T-helper 1 cell treated with Interleukin-12 subunit alpha and Interleukin-12 subunit beta and Interleukin-4 antibody, amounts not matched to agents 30 ng/mL and 1 ng/mL, for 36 hours (primary cell): Measurements from ENCODE around the gene CBX2. TPM values are rescaled to one million over a fixed set of nuclear protein-coding genes. Genes with fewer than 3 reads are reported as not detected.
"Not testable (repeated sequence)": the region's sequence is repeated elsewhere in the genome, so short reads cannot be mapped to it uniquely, and the experiment has no call there.

Source experiments
- intact Hi-C: fragments of 100-400 bp; cut with micrococcal nuclease; formaldehyde crosslinking; loops from one replicate; pipeline ENCODE4 v1.15.1; 2024
- total RNA-seq: library from RNA; stranded (reverse); gene quantifications from 2 replicates; pipeline ENCODE4 v1.2.3, GENCODE V29; 2022

CBX2 gene
- total RNA-seq, 1 donor from 2014 or later, result 2.5 TPM

DNA sequence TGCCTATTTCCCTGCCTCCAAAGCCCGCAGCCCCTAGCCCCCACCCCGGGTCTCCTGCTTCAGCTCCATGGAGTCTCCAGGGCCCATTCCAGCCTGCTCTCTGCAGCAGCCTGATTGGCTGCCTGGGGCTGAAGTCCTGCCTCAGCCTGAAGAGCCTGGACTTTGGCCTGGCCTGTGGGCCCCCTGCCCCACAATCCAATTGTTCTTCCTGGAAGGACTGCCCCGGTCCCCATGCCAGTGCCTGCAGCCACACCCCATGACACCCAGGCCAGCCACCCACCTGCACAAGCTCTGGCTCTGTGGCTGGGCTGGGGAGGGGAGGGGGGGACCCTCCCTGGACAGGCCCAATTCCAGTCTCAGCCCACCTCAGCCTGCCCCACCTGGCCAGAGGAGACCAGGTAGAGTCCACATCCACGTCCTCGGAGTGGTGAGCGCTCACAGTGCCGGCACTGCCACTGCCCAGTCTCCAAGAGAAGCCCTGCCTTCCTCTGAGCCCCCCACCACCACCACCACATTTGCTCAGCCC, 34.9 kb upstream of the CBX2 start:
- intact Hi-C loops, result no loop called here

DNA sequence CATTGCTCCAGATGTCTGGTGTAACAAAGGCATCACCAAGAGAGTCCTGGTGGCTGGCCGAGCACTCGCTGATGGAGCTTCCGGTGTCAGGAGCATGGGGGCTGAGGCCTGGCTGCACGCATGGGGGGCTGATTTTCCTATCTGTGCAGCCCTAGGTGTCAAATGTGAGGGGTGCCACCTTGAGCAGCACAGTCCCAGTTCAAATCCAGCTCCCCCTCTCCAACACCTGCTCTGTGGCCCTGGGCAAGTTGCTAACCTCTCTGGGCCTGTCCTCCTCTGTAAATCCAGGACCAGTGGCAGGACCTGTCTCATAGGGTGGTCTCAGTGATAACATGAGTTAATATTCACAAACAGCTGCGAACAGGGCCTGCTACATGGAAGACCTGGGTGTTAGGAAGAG, 34.3 kb upstream of the CBX2 start:
- intact Hi-C loops, result loop anchor here (2.0 kb wide), 1 partner anchor 253 kb away; no protein-coding TSS in a partner anchor

DNA sequence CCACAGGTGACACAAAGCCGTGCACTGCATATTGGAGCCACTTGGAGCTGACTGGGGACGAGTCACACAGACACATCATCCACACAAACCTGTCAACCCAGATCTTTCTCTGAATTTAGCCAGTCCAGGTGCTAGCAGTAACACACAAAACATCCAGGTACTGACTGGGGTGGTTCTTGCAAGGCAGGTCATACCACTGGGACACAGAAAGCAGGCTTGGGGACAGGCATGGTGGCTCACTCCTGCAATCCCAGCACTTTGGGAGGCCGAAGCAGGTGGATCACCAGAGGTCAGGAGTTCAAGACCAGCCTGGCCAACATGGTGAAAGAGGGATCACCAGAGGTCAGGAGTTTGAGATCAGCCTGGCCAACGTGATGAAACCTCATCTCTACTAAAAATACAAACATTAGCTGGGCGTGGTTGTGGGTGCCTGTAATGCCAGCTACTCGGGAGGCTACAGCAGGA, 32.3 kb upstream of the CBX2 start:
- intact Hi-C loops, result loop anchor here (1.0 to 2.0 kb wide), 7 partner anchors 17 to 251 kb away; partner anchors contain the start of gene CBX8

DNA sequence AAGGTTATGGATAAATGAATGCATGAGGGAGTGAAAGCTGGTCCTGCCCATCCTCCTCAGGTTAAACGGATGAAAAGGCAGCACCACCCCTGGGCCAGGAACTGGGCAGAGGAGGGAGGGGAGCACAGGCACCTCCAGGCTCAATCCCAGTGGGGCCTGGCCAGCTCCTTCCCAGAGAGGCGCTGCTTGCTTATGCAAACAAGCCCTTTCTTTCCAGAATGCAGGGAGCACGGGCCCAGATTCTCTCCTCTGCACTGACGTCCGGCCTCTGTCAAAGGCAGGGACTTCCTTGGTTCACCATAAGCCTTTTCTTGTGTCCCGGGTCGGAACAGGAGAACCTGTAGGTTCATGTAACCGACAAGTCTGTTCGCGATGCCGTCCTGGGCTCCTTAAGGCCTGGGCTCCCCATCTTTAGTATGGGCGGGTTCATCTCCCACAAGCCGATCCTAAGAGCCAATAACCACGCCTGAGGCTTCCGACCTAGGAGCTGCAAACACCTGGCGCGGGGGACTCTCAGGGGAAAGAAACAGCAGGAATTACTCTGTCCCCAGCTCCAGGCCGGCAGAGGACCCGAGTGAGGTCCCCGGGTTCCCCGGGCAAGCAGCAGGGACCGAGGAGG, 30.9 kb upstream of the CBX2 start:
- intact Hi-C loops, result loop anchor here (1.0 to 2.0 kb wide), 6 partner anchors 19 to 244 kb away; partner anchors contain the start of gene CBX8

DNA sequence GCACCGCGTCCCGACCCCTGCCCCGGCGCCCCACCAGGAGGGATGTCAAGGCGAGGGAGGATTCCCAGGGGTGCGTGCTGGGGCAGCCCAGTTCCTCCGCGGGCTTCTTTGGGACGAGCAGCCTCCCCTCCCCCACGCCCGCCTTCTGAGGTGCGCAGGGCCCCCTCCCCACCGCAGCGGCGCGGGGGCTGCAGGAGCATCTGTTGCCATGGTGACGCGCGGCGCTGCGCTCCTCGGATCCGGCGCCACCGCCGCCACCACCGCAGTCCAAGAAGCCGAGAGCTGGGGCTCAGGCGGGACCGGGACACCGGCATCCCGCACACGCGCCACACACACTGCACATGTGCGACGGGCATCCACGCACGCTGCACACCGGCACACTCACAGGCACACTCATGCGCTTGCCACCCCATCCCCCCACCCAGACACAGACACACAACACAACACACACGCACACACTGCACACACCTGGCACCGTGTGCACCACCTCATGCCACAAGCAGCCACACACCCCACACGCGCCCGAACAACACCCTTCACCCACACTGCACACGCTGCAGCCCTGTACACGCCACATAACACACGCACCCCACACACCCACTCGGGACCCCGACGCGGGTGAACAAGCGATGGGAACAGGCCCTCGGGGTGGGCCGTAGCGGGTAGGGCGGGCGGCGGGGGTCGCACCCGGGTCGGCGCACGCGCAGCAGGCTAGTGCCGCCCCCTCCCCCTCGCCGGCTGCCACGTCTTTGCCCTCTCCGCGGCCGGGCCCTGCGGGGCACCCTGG, 30.2 kb upstream of the CBX2 start:
- intact Hi-C loops, result loop anchor here (2.0 kb wide), 2 partner anchors 63 to 243 kb away; no protein-coding TSS in a partner anchor

DNA sequence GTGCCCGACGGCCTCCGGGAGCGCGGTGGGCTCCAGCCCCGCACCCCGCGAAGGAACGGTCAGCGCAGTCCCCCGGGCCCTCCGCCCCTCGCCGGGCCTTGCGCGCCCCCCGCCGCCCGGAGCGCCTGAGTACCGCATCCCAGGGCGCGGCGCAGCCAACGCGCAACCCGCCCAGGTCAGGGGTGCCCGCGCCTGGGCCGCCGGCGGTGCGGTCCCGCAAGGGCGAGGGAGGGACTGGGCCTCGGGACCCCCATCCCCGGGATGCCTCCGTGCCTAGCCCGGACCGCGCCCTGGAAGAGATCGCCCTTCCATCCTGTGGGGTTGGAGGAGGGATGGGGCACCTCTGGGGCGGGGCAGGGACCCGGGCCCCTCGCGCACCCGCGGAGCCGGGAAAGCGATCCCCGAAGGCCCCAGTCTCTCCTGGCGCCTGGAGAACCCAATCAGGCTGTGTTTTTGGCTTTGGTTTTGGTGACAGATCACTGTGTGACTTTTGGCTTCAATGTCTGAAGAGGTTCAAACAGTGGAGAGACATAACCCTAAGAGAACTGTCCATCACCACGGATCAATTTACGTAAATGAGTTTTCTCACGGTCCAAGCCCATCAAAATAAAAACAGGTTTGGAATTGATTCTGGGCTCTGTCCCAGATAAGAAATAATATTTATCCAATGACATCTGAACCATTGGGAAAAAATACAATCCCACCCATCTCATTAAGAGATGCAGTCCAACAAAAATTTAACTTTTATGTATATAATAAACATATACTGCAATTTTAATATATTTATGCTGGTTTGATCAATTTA, 29.5 kb upstream of the CBX2 start:
- intact Hi-C loops, result no loop called here

DNA sequence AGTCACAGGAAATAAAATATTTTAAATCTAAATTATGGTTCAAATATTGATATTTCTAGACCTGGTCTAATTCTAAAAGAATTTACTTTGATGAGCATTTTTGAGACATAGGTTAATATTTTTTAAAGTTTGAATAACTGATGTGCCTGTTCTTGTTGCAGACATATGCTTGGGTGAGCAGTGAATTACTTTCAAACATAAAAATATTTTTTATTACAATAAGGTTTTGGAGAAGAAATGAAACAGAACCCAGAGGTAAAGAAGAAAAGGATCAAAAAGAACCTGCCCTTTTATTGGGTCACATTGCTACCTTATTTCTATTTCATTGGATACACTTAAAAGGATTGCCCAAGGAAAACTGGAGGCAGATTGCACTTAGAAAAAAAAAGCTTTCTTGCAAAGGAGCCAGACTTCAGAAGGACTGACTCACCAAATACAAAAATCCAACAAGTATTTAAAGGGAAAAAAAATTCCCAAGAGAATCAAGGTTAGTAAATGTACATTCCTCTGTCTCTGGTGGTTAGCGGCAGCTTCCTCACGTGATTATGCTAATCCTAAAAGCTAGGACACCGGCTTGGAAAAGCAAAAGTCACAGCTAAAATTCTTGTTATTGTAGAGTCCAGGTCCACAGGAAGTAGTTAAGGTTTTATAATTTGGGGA, 28.7 kb upstream of the CBX2 start:
- intact Hi-C loops, result no loop called here

DNA sequence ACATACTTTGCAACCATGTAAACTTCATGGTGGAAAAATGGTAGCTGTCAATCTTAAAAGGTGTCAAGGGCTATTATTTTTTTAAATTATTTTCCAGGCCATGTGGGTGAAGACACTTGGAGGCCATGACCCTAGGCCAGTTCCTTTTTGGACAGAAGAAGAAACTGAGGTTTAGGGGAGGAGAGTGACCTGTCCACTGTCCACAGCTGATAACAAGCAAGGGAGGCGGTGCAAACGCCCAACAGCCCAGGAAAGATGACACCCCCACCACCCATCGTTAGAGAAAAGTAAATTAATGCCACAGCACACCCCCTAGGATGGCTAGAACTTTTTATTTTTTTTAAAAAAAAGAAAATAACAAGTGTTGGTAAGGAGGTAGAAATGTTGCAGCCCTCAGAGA, 28.0 kb upstream of the CBX2 start:
- intact Hi-C loops, result no loop called here

DNA sequence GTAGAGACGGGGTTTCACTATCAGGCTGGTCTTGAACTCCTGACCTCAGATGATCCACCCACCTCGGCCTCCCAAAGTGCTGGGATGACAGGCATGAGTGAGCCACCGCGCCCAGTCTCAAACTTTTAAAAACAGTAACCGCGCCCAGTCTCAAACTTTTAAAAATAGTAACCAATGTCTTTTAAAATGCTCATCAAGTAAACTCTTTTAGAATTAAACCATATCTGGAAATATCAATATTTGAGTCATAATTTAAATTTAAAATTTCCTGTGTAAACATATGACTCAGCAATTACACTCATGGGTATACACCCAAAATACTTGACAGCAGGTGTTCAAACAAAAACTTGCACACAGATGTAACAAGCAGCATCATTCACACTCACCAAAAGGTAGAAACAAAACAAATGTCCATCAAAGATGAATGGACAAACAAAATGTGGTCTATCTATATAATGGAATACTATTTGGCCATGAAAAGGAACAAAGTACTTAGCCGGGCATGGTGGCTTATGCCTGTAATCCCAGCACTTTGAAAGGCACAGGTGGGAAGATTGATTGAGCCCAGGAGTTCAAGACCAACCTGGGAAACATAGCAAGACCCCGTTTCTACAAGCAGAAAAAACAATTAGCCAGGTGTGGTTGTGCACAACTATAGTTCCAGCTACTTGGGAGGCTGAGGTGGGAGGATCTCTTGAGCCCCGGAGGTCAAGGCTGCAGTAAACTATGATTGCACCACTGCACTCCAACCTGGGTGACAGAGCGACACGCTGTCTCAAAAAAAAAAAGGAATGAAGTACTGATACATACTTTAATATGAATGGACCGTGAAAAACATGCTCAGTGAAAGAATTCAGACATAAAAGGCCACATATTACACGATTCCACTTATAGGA, 27.1 kb upstream of the CBX2 start:
- intact Hi-C loops, result no loop called here

DNA sequence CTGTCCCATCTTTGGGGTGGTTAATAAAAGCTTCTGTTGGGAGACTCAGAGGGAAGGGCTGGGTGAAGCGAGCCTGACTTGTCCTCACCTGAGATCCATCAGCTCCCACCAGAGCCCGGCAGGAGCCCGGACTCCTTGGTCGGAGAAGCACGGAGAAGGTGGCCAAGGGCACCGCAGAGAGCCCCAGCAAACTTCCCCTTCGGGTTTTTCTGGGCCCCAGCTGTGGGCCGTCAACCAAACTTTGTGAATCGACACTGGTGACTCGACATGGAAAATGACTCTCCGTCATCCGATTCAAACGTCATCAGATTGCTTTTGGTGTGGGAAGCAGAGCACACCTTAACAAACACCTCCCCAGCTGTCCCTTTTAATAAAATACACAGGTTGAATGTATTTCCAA, 25.8 kb upstream of the CBX2 start:
- intact Hi-C loops, result no loop called here

DNA sequence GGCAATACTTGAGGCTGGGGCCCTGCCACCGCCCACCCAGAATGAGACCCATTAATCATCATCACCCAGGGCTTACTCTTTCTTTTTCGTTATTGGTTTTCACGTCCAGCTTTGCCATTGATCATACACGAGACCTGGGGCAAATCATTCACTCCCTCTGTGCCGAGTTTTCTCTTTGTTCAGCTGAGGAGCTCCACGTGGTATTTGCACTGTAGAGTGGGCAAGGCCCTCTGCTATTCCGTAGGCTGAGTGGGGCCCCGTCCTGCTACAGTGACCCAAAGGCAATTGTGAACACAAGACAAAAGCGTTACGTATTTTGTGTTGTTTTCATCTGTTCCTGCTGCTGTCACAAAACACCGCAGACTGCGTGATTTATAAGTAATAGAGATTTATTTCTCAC, 23.6 kb upstream of the CBX2 start:
- intact Hi-C loops, result no loop called here

DNA sequence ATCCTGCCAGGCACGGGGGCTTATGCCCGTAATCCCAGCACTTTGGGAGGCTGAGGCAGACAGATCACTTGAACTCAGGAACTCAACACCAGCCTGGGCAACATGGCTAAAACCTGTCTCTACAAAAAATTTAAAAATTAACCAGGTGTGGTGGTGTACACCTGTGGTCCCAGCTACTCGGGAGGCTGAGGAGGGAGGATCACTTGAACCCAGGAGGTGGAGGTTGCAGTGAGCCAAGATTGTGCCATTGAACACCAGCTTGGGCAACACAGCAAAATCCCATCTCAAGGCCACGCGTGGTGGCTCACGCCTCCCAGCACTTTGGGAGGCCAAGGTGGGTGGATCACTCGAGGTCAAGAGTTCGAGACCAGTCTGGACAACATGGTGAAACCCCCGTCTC, 23.0 kb upstream of the CBX2 start:
- intact Hi-C loops, result not testable (repeated sequence)

DNA sequence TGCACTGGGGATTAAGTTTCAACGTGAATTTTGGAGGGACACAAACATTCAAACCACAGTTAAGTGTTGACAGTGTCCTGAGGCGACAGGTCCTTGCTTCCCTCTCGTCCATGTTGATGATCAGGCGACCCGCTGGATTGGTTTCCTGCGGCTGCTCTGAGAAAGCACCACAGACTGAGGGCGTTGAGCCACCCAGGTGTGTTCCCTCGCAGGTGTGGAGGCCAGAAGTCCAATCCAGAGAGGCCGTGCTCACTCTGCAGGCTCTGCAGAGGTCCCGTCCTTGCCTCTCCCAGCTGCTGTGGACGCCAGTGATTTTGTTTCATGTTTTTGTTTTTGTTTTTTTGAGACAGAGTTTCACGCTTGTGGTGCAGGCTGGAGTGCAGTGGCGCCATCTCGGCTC, 22.4 kb upstream of the CBX2 start:
- intact Hi-C loops, result no loop called here

DNA sequence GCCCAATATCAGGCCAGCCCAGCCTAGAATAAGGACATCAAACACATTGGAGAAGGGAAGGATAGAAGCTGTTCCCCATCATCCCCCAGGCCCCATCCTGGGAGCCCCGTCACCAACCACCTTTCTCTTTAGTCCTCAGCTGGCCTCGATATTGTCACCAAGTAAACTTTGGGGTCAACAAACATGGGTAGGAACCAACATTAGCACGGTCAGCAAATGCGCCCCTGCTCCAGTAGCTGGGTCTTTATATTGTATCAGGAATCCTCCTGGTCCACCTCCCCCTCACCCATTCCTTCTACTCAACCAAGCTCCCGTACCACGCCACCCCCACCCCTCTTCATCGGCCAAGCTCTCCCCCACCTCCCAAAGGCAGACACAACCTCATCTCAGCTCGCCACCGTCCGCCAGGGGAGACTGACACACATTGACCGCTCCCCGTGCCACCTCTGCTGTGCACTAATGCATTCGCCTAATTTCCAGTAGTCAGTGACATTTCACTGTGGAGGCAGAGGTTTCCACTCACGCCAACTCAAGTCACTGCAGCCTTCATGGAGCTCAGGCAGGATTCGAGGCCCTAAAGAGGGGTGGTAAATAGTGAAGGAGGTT, 20.7 kb upstream of the CBX2 start:
- intact Hi-C loops, result no loop called here

DNA sequence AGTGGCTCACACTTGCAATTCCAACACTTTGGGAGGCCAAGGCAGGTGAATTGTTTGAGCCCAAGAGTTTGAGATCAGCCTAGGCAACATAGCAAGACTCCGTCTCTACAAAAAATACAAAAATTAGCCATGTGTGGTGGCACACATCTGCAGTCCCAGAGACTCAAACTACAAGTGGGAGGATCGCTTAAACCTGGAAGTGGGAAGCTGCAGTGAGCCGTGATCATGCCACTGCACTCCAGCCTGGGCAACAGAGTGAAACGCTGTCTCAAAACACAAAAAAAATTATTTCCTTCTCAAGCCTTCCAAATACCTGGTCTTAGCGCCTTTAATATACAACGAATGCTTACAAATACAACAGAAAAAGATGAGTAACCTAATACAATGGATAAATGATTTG, 19.7 kb upstream of the CBX2 start:
- intact Hi-C loops, result no loop called here

DNA sequence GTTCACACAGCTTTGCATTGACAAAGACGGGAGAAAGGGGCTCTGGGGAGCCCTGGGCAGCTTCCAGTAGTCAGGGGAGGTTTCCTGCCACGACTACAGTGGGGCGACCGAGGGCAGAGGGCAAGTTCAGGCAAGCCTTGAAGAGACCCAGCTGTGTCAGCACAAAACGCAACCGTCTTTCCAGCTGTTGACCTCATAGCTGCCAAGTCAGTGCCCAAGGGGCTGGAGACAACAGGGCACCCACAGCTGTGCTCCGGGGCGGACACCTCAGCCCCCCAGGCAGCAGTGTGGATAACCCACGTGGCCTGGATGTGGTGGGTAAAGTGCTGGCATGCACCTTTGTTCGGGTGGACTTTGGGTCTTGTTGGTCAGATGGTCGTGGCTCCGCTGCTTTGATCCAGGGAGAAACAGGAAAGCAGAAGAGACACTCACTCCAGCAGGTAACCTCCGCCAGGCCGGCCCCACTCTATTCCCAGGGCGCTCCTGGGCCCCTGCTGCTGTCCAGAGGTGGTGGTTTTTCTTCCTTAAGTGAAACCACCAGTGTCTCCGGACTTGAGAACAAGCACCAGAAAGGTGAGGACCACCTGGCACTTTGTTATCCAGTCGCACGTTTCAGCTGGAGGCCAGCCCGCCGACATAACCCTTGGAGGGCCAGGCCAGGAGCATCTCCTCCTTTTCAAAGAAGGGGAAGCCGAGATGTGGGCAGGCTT, 17.6 kb upstream of the CBX2 start:
- intact Hi-C loops, result no loop called here

DNA sequence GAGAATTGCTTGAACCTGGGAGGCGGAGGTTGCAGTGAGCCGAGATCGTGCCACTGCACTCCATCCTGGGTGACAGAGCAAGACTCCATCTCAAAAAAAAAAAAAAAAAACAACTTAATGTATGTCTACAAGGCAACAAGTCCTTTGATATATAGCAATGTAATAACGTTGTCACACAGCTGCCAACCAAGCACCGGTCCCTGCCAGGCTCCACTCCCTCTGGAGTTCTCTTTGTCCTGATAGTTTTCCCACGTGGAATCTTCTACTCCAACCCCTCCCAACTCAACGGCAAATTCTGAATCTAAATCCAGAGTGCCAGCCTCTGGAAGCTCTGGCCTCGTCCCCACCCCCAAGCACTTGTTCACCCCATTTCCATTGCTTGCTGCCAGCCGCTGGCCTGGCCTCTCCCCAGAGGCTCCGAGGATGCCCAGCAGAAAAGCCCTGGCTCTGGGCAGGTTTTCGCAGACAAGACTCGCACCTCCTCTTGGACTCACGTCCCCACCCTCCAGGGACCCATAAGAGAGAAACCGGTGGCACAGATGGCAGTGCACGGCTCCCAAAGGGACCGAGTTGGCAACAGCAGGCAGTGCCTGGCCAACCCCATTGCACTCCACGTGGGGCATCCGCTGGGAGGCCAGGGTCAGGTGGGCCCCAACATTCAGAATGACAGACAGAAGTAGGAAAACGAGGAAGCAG, 15.9 kb upstream of the CBX2 start:
- intact Hi-C loops, result no loop called here

DNA sequence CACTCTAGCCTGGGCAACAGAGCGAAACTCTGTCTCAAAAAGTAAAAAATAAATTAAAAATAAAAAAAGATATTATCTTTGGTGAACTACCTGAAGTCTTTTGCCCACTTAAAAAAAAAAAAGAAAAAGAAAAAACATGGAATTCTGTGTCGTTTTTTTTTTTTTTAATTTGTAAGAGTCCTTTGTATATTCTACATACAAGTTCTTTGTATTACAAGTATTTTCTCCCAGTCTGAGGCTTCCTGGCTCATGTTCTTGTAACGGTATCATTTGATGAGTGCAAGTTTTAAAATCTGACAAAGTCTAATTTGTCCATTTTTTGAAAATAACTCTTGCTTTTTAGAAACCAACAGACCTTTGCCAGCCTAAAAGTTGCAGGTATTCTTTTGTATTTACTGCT, 12.2 kb upstream of the CBX2 start:
- intact Hi-C loops, result no loop called here
